Keratinocyte (primary cell): ENCODE data around the gene ANKRD26. TPM values are rescaled to one million over a fixed set of nuclear protein-coding genes. Genes with fewer than 3 reads are reported as not detected.

ENCODE experiments used
- DNase-seq: peaks from one replicate; pipeline ENCODE4 v3.0.0-alpha.2; 2011; ENCODE audit warnings: low read depth, missing footprints, low spot score
- FAIRE-seq: peaks from 2 replicates; lab custom pipeline; 2011; peaks lifted over from hg19 to GRCh38; lab: Jason Lieb, UNC
- H2AFZ ChIP-seq: 2 replicates; pipeline ENCODE4 v1.6.0; 2012; ENCODE audit warnings: low read length, control low read depth, inconsistent platforms; ENCODE audit not compliant: control insufficient read depth
- H3K27ac ChIP-seq: 2 replicates; pipeline ENCODE4 v1.5.1; 2011; ENCODE audit warnings: low read length; ENCODE audit not compliant: control insufficient read depth, insufficient read depth
- H3K27me3 ChIP-seq: 3 replicates; pipeline ENCODE4 v1.6.0; 2011; ENCODE audit warnings: low read length; ENCODE audit not compliant: control insufficient read depth, insufficient read depth; ENCODE audit errors: extremely low read depth
- H3K36me3 ChIP-seq, 2 experiments: 2 replicates in 1 of 2; 3 replicates in 1 of 2; pipeline ENCODE4 v1.5.1; 2011; ENCODE audit warnings: low read length in 2 of 2, mild to moderate bottlenecking in 1 of 2; ENCODE audit not compliant: control insufficient read depth in 2 of 2, insufficient read depth in 2 of 2; ENCODE audit errors: extremely low read depth in 1 of 2
- H3K4me1 ChIP-seq: 3 replicates; pipeline ENCODE4 v1.5.1; 2011; ENCODE audit warnings: low read length; ENCODE audit not compliant: control insufficient read depth, insufficient read depth; ENCODE audit errors: extremely low read depth
- H3K4me2 ChIP-seq: 3 replicates; pipeline ENCODE4 v1.6.0; 2011; ENCODE audit warnings: low read depth, low read length; ENCODE audit not compliant: control insufficient read depth, insufficient read depth; ENCODE audit errors: extremely low read depth
- H3K4me3 ChIP-seq, 3 experiments: fragments of 200-600 bp in 1 of 3; sonication (generic) in 1 of 3; 2 replicates in 2 of 3; 3 replicates in 1 of 3; pipeline ENCODE4 v1.5.1; 2011 to 2016; ENCODE audit warnings: low read length in 3 of 3, mild to moderate bottlenecking in 3 of 3, control low read depth in 2 of 3, inconsistent platforms in 1 of 3, low read depth in 1 of 3, mixed read lengths in 1 of 3, mixed run types in 1 of 3, moderate library complexity in 1 of 3; ENCODE audit not compliant: control insufficient read depth in 2 of 3, insufficient read depth in 2 of 3; ENCODE audit errors: extremely low read depth in 1 of 3
- H3K79me2 ChIP-seq: 2 replicates; pipeline ENCODE4 v1.6.0; 2012; ENCODE audit warnings: low read length; ENCODE audit not compliant: control insufficient read depth, insufficient read depth
- H3K9ac ChIP-seq: 3 replicates; pipeline ENCODE4 v1.6.0; 2011; ENCODE audit warnings: low read length; ENCODE audit not compliant: control insufficient read depth, insufficient read depth; ENCODE audit errors: extremely low read depth
- H3K9me1 ChIP-seq: 3 replicates; pipeline ENCODE4 v1.6.0; 2011; ENCODE audit warnings: low read length; ENCODE audit not compliant: control insufficient read depth, insufficient read depth; ENCODE audit errors: extremely low read depth
- H3K9me3 ChIP-seq: 2 replicates; pipeline ENCODE4 v1.5.1; 2012; ENCODE audit warnings: low read depth, low read length; ENCODE audit not compliant: control insufficient read depth
- H4K20me1 ChIP-seq: 3 replicates; pipeline ENCODE4 v1.6.0; 2011; ENCODE audit warnings: low read length; ENCODE audit not compliant: control insufficient read depth, insufficient read depth; ENCODE audit errors: extremely low read depth
- EZH2 ChIP-seq: IDR thresholded peaks from one replicate; pipeline ENCODE4 v1.6.1; 2012; ENCODE audit warnings: inconsistent platforms, mild to moderate bottlenecking, low read length, moderate library complexity
- dilution Hi-C: fragments of 300-500 bp; cut with MboI; formaldehyde crosslinking; loops from one replicate; pipeline ENCODE4 v1.7.0; 2020; ENCODE audit warnings: low sequenced_read_pairs; ENCODE audit not compliant: extremely low pct_ligation_motif_present
- polyA plus RNA-seq, 5 experiments: library from polyadenylated mRNA; depleted of rRNA in 3 of 5; stranded (reverse) in 3 of 5; stranded (forward) in 1 of 5; unstranded in 1 of 5; fragments of >200 nt; gene quantifications; 1 replicate in 1 of 5; 2 replicates in 3 of 5; 3 replicates in 1 of 5; pipeline versions ENCODE4 v1.2.1 to v1.2.3, GENCODE V29; 2011 to 2012; ENCODE audit warnings: missing spikeins in 2 of 5, low read depth in 1 of 5, low replicate concordance in 1 of 5
- TF ChIP-seq, protein P1 (sequence below), 3 experiments: IDR thresholded peaks in 1 of 3; conservative IDR thresholded peaks in 1 of 3; optimal IDR thresholded peaks in 1 of 3; 2 replicates in 2 of 3; 3 replicates in 1 of 3; pipeline versions ENCODE3 to v1.5.1; 2011; ENCODE audit warnings: low read length in 3 of 3, mild to moderate bottlenecking in 3 of 3, moderate library complexity in 2 of 3, control low read depth in 1 of 3, inconsistent platforms in 1 of 3; ENCODE audit not compliant: insufficient read depth in 2 of 3; ENCODE audit errors: extremely low read depth in 1 of 3

Gene ANKRD26
- polyA plus RNA-seq, 1 donor (not counting 4 experiments of a cell fraction or from before 2014, with no cell fraction given), result 3.3 TPM

DNA sequence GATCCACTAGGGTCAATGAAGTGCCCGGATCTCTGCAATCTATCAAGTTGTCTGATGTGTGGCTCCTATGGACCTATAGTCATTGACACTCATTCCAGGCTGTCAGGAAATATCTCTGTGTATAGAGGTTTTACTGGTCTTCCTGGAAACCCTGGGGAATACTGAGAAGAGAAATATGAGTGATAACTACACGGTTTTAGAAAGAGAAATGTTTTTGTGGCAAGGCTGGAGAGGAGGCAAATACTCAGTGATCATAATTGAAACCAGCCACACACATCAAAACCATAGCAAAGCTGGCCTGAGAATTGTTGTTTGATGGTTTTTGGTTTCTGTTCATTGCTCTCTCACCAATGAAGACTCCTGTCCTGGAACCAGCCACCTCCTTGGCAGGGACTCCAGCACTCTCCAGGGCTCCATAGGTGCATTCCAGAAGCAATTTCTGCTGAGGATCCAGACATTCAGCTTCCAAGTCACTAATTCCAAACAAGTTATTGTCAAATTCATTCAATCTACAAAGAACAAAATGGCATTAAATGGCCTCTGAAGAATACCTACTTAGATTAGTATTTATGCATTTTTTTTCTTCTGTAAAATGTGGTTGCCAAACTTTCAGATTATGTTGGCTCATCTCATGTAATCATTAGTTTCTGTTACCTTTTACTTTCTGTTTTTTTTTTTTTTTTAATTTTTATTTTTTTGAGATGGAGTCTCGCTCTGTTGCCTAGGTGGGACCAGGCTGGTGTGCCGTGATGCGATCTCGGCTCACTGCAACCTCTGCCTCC is 131.0 kb downstream of the ANKRD26 start:
- dilution Hi-C loops, result no loop called here
- FAIRE-seq, result no peak
- Histone ChIP-seq H3K79me2 (no peaks in the 10 kb centered on the region), H4K20me1 (no peaks in the 10 kb centered on the region), H3K36me3 (no peaks in the 10 kb centered on the region), H3K9me3 (no peaks in the 10 kb centered on the region), H3K4me1 (no peaks in the 10 kb centered on the region), H2AFZ (no peak overlapping the region), H3K9ac (no peak overlapping the region), H3K4me3 (no peak overlapping the region), H3K27me3 (no peaks in the 10 kb centered on the region), H3K27ac (no peak overlapping the region), H3K9me1 (no peaks in the 10 kb centered on the region), H3K4me2 (no peak overlapping the region)
- no peak for DNase-seq
- no peak for TF ChIP-seq EZH2
- TF ChIP-seq, protein P1, sequence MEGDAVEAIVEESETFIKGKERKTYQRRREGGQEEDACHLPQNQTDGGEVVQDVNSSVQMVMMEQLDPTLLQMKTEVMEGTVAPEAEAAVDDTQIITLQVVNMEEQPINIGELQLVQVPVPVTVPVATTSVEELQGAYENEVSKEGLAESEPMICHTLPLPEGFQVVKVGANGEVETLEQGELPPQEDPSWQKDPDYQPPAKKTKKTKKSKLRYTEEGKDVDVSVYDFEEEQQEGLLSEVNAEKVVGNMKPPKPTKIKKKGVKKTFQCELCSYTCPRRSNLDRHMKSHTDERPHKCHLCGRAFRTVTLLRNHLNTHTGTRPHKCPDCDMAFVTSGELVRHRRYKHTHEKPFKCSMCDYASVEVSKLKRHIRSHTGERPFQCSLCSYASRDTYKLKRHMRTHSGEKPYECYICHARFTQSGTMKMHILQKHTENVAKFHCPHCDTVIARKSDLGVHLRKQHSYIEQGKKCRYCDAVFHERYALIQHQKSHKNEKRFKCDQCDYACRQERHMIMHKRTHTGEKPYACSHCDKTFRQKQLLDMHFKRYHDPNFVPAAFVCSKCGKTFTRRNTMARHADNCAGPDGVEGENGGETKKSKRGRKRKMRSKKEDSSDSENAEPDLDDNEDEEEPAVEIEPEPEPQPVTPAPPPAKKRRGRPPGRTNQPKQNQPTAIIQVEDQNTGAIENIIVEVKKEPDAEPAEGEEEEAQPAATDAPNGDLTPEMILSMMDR (optimal IDR thresholded peaks at IDR 0.05 in 1 of 3, IDR thresholded peaks at IDR 0.05 in 1 of 3, conservative IDR thresholded peaks at IDR 0.05 in 1 of 3; ENCODE audit: extremely low read depth in 1 of 3, insufficient read depth in 2 of 3, low read length in 3 of 3), result no peak

DNA sequence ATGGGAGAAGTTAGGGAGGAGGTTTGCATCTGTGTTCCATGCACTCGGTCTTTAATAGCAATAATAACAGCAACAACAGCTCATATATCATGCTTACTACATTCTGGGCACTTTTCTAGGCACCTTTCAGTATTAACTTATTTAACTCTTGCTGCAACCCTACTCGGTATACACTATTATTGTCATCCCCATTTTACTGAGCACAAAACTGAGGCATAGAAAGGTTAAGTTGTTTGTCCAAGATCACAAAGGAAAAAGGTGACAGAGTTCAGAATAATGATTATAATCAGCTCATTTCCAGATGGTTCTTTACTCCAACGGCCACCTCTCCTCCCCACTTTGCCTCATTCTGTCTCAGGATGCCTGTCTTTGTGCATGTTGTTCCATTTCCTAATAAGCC is 137.5 kb downstream of the ANKRD26 start:
- TF ChIP-seq, protein P1 (optimal IDR thresholded peaks at IDR 0.05 in 1 of 3, IDR thresholded peaks at IDR 0.05 in 1 of 3, conservative IDR thresholded peaks at IDR 0.05 in 1 of 3; ENCODE audit: extremely low read depth in 1 of 3, insufficient read depth in 2 of 3, low read length in 3 of 3), result no peak
- no peak for TF ChIP-seq EZH2
- H4K20me1 ChIP-seq, result no peaks in the 10 kb centered on the region
- H3K9me3 ChIP-seq, result no peaks in the 10 kb centered on the region
- no peak overlapping the region for H3K4me2 ChIP-seq
- H2AFZ ChIP-seq, result no peak overlapping the region
- DNase-seq (no peak), FAIRE-seq (no peak)
- no peaks in the 10 kb centered on the region for H3K9me1 ChIP-seq
- no peaks in the 10 kb centered on the region for H3K79me2 ChIP-seq
- H3K27ac ChIP-seq, result no peak overlapping the region
- H3K4me3 ChIP-seq, result no peak overlapping the region
- H3K4me1 ChIP-seq, result no peaks in the 10 kb centered on the region
- no peaks in the 10 kb centered on the region for H3K27me3 ChIP-seq
- no peaks in the 10 kb centered on the region for H3K36me3 ChIP-seq
- dilution Hi-C loops, result no loop called here
- no peak overlapping the region for H3K9ac ChIP-seq
